SK-N-MC (cell line): ENCODE measurements around the gene PTGDR2.

ENCODE experiments used
- EZH2 ChIP-seq: fragments of 200-600 bp; sonication (generic); IDR thresholded peaks from one replicate; pipeline ENCODE4 v1.6.1; 2017; ENCODE audit warnings: antibody characterized with exemption
- POLR2AphosphoS5 ChIP-seq: IDR thresholded peaks from 2 replicates; pipeline ENCODE4 v1.6.1; 2012; ENCODE audit warnings: mild to moderate bottlenecking, low read depth, low read length, borderline replicate concordance

GRCh38 chr11:60871378-60872061 is 15.8 kb upstream of the PTGDR2 start:
- TF ChIP-seq EZH2 (no peak), POLR2AphosphoS5 (no peak)
